NCI-H2227 (cell line): ENCODE data around the gene LBHD2.
"Not testable (repeated sequence)": the region's sequence is repeated elsewhere in the genome, so short reads cannot be mapped to it uniquely, and the experiment has no call there.

ENCODE experiments used
- DNase-seq: peaks from one replicate; lab custom pipeline; 2025; ENCODE audit not compliant: unreplicated experiment; lab: John Stamatoyannopoulos, UW

Gene LBHD2

GRCh38 chr14:103084021-103084919 is at the start of gene LBHD2:
TSS of gene LBHD2 (plus strand) at chr14:103084210. CDS start at chr14:103086013, 1,803 bp downstream.
- peak; percentile 25 for DNase-seq

GRCh38 chr14:103041464-103041863 is 42.5 kb upstream of the LBHD2 start:
- DNase-seq = no peak

GRCh38 chr14:103043257-103044015 is 40.6 kb upstream of the LBHD2 start:
- no peak for DNase-seq

DNA sequence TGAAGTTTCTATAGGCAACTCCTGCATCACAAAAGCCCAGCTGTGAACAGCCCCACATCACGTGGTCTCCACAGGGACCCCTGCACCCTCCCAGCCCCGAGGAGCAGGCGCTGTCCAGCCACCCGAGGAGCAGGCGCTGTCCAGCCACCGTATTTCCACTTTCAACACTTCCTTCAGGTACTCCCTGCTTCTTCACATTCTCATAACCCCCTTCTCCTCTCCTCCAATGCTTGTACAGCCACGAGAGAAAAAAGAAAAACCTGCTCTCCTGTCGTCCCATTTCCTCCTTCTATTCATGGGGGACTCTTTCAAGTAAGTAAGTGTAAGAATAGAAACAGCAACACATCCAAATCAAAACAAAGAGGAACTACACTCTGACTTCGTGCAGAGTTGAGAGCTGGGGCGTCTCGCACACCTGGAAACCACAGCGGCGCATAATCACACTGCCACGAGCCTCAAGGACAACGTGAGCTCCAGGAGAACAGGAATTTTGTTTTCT is 38.6 kb upstream of the LBHD2 start:
- no peak for DNase-seq

DNA sequence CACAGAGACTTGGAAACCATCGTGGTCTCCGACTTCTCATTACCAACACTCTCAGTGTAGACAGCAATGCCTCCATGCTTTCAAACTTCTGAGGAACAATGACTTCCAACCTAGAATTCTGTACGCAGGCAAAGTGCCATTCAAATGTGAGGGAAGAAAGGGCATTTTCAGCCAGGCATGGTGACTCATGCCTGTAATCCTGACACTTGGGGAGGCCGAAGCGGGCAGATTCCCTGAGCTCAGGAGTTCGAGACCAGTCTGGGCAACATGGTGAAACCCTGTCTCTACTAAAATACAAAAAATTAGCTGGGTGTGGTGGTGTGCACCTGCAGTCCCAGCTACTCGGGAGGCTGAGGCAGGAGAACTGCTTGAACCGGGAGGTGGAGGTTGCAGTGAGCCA is 36.6 kb upstream of the LBHD2 start:
- DNase-seq = not testable (repeated sequence)

- DNase-seq = no peak
Measured at GRCh38 chr14:103050935-103051334, 33.1 kb upstream of the LBHD2 start.

DNA sequence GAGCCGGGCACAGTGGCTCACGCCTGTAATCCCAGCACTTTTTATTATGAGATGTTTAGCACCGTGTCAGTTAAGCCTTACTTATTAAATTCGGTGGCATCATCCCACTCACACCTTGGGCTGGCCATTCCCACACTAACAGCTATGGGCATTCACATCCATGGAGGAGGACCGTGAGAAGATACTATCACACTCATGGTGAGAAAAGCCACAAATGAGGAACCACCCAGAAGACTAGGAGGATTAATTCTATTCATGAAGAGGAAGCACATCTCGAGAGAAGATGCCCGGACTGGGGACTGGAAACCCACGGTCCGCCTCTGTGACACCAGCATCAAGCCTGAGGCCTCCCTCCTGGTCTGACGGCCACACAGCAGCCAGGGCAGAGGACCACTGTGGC is 31.6 kb upstream of the LBHD2 start:
- DNase-seq = no peak

DNA sequence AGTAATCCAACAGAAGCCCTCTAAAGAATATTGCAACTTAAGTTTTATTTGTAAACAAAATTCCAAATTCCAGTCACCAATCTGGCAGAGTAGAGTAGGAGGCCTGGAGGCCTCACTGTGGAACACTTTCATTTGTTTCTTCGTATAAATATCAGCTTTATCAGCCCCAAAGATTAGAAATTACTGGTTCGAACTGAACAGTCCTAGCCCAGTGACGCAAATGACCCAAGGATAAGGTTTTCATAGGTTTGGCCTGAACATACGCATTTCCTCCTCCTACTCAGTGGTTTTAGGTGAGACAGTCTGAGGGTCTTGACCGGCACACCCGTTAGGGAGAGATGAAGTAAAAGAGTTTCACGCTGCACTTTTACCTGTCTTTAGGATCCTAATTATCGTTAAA is 28.3 kb upstream of the LBHD2 start:
- DNase-seq = no peak

DNA sequence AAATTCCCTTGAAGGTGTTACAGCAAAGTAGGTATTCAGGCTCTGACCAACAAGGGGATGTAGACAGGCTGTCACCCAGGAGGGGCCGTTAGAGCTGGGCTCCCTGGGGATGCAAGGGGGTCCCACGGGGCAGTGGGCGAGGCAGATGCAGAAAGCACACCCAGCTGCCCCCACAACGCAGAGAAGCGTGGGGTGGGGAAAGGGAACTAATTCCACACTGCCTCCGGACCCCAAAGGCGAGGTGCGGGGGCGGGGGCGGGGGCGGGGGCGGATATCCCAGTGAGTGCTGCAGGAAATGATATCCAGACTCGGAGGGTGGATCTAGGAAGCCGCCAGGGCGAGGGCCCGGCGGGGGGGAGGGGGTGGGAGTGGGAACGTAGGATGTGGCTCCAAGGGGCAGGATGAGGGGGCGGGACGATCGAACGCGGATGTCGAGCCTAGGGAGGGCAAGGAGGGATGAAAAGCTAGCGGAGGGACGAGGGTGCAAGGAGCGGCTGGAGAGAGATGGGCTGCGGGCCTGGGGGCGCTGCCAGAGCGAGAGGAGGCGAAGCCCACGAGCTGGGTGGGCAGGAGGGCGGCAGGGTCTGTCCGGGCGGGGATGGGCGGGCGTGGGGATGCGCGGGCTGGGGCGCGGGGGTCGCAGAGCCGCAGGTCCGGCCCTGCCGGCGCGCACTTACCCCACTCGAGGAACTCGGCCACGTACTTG is 27.5 kb upstream of the LBHD2 start:
- DNase-seq = peak; percentile 79

DNA sequence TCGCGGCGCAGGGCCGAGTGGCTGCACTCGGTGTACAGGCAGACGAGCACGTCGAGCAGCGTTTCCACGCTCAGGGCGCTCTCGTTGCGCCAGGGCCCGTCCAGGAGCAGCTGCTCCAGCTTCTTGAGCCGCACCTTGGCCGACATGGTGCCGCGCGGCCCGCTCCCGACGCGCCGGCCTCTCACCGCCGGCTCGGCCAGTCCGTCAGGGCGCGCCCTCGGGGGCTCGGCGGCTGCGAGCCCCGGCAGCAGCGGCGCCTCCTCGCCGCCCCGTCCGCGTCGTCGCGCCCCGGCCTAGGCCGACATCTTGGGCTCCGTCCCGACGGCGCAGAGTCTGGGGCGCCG is 27.0 kb upstream of the LBHD2 start:
- no peak for DNase-seq

DNA sequence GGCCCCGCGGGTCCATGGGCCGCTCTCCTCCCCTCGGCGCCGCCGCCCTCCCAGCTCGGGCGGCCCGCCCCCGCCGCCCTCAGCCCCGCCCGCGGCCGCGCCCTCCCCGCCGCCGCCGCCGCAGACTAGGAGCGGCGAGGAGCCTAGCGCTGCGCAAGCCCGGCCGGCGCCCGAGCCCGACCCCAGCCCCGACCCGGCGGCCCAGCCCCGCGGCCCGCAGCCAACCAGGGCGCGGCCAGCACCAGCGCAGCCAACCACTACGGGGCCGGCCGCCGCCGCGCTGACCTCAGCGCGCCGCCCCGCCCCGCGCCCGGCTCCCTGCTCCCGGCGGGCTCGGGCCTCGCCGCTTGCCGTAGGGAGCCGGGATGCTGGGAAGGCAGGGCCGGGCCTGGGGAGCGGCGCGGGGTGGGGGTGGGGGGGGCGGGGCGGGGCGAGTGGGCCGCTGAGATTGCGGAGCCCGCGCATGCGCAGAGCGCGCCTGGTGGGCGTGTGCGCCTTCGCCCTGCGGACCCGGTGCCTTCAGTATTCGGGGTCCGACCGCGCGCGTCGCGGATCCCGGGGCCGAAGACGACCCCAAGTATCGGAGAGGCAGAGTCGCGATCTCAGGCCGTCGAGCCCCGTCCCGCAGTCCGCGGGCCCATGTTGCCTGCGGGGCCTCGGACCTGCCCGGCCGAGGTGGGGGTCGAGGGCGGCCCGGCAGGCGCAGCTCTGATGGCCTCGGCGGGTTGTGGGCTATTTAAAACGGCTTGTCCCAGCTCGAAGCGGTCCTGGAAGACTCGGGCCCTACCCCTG is 26.4 kb upstream of the LBHD2 start, which contains the start of gene CDC42BPB:
TSS of gene CDC42BPB (minus strand) at position 178 of the 792 bp plus-strand sequence. CDS start 376 bp downstream, outside the sequence.
- DNase-seq = peak; percentile 95

GRCh38 chr14:103058164-103059055 is 25.6 kb upstream of the LBHD2 start:
- peak; percentile 38 for DNase-seq

GRCh38 chr14:103059556-103059955 is 24.5 kb upstream of the LBHD2 start:
- no peak for DNase-seq

- no peak for DNase-seq
Measured at GRCh38 chr14:103061482-103061976, 22.5 kb upstream of the LBHD2 start.

GRCh38 chr14:103064436-103064835 is 19.6 kb upstream of the LBHD2 start:
- no peak for DNase-seq

DNA sequence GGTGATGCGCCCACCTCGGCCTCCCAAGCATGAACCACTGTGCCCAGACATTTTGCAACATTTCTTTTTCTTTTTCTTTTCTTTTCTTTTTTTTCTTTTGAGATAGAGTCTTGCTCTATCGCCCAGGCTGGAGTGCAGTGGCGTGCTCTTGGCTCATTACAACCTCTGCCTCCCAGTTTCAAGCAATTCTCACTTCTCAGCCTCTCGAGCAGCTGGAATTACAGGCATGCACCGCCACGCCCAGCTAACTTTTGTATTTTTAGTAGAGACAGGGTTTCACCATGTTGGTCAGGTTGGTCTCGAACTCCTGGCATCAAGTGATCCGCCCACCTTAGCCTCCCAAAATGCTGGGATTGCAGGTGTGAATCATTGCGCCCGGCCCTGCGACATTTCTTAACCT is 19.0 kb upstream of the LBHD2 start:
- no peak for DNase-seq

GRCh38 chr14:103065861-103066260 is 18.1 kb upstream of the LBHD2 start:
- no peak for DNase-seq

DNA sequence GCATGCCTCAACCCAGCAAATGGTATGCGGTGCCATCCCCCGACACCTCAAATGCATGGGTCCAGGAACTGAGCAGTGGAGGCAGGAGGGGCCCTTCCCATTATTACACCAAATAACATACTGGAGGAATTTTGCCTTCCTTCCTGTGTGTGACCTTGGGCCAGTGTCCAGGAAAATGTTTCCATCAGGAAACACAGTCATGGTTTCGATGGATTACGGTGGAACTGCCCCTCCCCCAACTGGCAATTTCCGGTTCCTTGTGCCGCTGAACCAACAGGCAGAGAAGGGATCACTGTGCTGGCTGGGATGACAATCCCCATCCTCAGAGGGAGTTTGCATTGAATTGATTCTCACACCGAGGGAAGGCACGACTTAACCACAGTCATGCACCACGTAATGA is 17.6 kb upstream of the LBHD2 start:
- DNase-seq = no peak

GRCh38 chr14:103067231-103067954 is 16.6 kb upstream of the LBHD2 start:
- no peak for DNase-seq
